GM19023 (cell line): Measurements from ENCODE around the gene KIR3DL3.
"Not testable (repeated sequence)": the region's sequence is repeated elsewhere in the genome, so short reads cannot be mapped to it uniquely, and the experiment has no call there.

ENCODE experiments used
- ATAC-seq: cut with Tn5 transposase; IDR thresholded peaks from one replicate; pipeline ENCODE4 v1.9.1; 2021; ENCODE audit warnings: mild to moderate bottlenecking, moderate library complexity; ENCODE audit not compliant: unreplicated experiment

The KIR3DL3 gene

DNA sequence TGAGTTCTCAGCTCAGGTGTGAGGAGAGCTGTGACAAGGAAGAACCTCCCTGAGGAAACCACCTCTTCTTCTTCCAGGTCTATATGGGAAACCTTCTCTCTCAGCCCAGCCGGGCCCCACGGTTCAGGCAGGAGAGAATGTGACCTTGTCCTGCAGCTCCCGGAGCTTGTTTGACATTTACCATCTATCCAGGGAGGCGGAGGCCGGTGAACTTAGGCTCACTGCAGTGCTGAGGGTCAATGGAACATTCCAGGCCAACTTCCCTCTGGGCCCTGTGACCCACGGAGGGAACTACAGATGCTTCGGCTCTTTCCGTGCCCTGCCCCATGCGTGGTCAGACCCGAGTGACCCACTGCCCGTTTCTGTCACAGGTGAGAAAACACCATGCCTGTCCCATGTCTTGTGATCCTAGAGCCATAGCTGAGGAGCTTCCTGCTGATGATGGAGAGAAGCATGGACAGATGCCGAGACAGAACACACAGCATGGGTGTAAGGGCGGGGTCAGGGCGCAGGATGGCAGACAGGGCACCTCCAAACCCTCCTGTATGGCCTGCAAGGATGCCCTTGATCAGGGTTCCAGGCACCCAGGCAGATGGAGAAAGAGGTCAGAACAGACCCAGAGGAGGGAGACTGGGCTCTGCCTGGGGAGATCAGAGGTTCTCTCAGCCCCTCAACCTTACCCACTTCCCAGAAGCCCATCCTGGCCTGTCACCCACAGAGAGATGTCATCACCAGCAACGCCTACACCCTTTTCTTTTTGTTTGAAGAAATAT is 5.4 kb downstream of the KIR3DL3 start:
- ATAC-seq, result no peak

DNA sequence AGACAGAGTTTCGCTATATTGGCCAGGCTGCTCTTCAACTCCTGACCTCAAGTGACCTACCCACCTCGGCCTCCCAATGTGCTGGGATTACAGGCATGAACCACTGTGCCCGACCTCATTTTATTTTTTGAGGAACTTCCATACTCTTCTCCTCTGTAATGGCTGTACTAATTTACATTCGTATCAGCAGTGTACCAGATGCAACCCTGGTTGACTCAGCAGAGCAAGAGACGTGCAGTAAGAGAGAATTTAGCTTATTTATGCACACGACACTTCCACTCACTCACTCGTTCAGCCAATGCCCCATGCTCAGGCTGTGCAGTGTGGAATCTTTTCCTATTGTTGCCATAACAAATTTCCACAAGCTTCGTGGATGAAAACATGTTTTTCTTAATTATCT is 6.9 kb downstream of the KIR3DL3 start:
- ATAC-seq, result no peak

DNA sequence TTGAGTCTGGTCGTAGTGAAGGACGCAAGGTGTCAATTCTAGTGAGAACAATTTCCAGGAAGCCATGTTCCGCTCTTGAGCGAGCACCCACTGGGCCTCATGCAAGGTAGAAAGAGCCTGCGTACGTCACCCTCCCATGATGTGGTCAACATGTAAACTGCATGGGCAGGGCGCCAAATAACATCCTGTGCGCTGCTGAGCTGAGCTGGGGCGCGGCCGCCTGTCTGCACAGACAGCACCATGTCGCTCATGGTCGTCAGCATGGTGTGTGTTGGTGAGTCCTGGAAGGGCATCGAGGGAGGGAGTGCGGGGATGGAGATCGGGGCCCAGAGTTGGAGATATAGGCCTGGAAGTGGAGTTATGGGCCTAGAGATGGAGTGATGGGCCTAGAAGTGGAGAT is 14.1 kb downstream of the KIR3DL3 start, which contains the start of gene KIR2DL3:
Gene KIR2DL3 (plus strand): TSS at position 208 of the 400 bp plus-strand sequence. CDS start 33 bp downstream, at position 241.
- ATAC-seq, result not testable (repeated sequence)

GRCh38 chr19:54738715-54739114 is 14.5 kb downstream of the KIR3DL3 start:
- no peak for ATAC-seq

- ATAC-seq, result no peak
Observed at GRCh38 chr19:54739587-54740497, 15.6 kb downstream of the KIR3DL3 start.

DNA sequence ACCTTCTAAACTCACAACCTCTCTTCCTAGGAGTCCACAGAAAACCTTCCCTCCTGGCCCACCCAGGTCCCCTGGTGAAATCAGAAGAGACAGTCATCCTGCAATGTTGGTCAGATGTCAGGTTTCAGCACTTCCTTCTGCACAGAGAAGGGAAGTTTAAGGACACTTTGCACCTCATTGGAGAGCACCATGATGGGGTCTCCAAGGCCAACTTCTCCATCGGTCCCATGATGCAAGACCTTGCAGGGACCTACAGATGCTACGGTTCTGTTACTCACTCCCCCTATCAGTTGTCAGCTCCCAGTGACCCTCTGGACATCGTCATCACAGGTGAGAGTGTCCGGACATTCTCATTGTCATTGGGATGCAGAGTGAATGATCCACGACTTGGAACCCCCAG is 17.7 kb downstream of the KIR3DL3 start:
- ATAC-seq, result not testable (repeated sequence)

GRCh38 chr19:54744080-54744479 is 19.8 kb downstream of the KIR3DL3 start:
- ATAC-seq, result not testable (repeated sequence)

DNA sequence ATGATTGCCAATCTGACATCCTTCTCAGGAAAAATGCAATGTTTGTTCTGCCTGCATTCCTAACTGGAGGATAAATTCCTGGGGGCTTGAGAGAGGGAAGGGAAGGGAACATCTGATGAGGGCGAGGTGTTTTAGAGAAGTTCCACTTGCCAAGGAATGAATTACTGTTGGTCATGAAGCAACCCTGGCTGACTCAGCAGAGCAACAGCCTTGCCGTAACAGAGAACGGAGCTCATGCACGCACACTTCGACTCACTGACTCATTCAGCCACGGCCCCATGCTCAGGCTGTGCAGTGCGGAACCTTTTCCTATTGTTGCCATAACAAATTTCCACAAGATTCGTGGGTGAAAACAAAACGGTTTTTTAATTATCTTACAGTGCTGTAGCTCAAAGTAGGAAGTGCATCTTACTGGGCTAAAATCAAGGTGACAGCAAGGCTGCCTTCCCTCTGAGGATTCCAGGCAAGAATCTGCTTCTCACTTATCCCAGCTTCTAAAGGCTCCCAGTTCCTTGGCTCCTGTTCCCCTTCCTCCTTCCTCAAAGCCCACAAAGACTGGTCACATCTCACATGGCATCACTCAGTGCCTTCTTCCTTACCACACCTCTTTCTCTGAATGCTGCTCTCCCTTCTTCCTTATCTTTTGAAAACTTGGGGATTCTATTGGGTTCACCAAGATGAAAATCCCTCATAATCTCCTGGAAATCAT is 23.5 kb downstream of the KIR3DL3 start:
- not testable (repeated sequence) for ATAC-seq

GRCh38 chr19:54750276-54750675 is 26.0 kb downstream of the KIR3DL3 start:
- not testable (repeated sequence) for ATAC-seq

DNA sequence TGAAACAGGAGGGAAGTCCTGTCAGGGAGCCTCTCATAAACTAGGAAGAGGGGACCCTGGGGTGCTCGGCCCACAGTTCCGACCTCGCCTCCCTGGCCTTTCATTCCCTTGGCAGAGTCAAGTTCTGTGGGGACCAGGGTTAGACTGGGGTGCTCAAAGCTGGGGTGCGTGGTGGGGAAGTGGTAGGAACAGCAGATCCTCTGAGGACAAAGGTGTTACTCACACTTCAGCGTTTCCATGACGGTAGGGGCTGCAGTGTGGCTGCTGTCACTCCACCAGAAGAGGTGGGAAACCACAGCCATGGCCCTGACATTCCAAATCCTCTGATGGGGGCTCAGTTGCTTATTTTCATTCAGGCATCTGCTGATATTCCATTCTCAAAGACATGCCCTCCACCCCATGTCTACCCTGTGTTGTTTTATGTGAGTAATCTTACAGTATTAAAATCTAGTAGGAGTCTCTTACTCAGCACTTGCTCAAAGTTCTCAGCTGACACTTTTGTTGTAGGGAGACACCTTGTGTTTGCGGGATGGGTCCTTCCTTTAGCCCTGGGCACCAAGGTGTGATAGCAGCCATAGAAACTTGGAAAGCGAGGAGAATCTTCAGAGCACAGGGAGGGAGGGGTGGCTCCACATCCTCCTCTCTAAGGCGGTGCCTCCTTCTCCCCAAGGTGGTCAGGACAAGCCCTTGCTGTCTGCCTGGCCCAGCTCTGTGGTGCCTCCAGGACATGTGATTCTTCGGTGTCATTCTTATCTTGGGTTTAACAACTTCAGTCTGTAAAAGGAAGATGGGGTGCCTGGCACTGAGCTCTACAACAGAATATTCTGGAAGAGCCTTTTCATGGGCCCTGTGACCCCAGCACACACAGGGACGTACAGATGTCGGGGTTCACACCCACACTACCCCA is 32.2 kb downstream of the KIR3DL3 start:
- not testable (repeated sequence) for ATAC-seq

GRCh38 chr19:54758577-54758976 is 34.3 kb downstream of the KIR3DL3 start:
- ATAC-seq, result not testable (repeated sequence)

- ATAC-seq, result not testable (repeated sequence)
Observed at GRCh38 chr19:54764219-54764618, 40.0 kb downstream of the KIR3DL3 start.

DNA sequence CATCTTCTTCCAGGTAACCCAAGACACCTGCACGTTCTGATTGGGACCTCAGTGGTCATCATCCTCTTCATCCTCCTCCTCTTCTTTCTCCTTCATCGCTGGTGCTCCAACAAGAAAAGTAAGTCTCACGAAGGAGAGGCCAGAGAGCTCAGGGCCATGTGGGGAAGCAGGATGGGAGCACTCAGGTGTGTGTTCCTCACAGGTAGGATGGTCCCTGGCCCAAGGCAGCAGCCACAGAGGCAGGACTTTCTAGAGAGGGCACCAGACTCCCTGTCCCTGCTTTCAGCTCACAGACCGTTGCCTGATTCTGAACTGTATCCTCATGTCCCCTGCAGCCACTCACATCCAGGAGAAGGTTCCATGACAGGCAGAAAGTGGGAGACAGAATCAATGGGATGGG is 42.2 kb downstream of the KIR3DL3 start:
- not testable (repeated sequence) for ATAC-seq

DNA sequence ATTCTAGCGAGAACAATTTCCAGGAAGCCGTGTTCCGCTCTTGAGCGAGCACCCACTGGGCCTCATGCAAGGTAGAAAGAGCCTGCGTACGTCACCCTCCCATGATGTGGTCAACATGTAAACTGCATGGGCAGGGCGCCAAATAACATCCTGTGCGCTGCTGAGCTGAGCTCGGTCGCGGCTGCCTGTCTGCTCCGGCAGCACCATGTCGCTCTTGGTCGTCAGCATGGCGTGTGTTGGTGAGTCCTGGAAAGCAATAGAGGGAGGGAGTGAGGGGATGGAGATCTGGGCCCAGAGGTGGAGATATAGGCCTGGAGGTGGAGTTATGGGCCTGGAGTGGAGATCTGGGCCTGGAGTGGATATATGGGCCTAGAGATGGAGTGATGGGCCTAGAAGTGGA is 45.4 kb downstream of the KIR3DL3 start, which contains the start of gene KIR2DL1:
Gene KIR2DL1 (plus strand): TSS at position 148 of the 400 bp plus-strand sequence. CDS start 58 bp downstream, at position 206.
- not testable (repeated sequence) for ATAC-seq

GRCh38 chr19:54770511-54770910 is 46.3 kb downstream of the KIR3DL3 start:
- not testable (repeated sequence) for ATAC-seq

DNA sequence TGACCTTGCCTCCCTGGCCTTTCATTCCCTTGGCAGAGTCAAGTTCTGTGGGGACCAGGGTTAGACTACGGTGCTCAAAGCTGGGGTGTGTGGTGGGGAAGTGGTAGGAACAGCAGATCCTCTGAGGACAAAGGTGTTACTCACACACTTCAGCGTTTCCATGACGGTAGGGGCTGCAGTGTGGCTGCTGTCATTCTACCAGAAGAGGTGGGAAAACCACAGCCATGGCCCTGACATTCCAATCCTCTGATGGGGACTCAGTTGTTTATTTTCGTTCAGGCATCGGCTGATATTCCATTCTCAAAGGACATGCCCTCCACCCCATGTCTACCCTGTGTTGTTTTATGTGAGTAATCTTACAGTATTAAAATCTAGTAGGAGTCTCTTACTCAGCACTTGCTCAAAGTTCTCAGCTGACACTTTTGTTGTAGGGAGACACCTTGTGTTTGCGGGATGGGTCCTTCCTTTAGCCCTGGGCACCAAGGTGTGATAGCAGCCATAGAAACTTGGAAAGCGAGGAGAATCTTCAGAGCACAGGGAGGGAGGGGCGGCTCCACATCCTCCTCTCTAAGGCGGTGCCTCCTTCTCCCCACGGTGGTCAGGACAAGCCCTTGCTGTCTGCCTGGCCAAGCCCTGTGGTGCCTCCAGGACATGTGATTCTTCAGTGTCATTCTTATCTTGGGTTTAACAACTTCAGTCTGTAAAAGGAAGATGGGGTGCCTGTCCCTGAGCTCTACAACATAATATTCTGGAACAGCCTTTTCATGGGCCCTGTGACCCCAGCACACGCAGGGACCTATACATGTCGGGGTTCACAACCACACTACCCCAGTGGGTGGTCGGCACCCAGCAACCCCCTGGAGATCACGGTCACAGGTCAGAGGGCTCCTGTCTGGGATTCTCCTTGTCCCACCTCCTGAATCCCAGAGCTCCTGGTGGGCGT is 47.0 kb downstream of the KIR3DL3 start:
- ATAC-seq, result not testable (repeated sequence)

DNA sequence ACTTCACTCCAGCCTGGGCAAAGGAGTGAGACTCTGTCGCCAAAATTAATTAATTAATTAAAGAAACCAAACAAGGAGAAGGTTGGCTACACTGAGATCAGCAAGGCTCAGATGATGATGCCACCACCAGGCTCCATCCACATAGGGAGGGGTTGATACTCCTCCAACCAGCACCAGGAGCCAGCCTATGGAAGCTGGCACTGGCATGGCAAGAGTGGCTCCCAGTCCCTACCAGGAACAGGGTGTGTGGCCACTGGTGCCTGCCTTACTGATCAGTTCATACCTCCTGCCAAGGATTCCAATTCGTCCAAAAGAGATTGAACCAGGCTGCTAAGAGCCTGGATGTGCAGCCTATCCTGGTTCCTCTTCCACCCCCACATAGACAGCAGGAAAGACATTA is 48.4 kb downstream of the KIR3DL3 start:
- ATAC-seq, result not testable (repeated sequence)

DNA sequence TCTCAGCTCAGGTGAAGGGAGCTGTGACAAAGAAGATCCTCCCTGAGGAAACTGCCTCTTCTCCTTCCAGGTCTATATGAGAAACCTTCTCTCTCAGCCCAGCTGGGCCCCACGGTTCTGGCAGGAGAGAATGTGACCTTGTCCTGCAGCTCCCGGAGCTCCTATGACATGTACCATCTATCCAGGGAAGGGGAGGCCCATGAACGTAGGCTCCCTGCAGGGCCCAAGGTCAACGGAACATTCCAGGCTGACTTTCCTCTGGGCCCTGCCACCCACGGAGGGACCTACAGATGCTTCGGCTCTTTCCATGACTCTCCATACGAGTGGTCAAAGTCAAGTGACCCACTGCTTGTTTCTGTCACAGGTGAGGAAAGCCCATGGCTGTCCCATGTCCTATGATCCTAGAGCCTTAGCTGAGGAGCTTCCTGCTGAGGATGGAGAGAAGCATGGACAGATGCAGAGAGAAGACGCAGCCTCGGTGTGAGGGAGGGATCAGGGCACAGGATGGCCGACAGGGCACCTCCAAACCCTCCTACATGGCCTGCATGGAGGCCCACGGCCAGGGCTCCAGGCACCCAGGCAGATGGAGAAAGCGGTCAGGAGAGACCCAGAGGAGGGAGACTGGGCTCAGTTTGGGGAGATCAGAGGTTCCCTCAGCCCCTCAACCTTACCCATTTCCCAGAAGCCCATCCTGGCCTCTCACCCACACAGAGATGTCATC is 51.0 kb downstream of the KIR3DL3 start:
- ATAC-seq, result not testable (repeated sequence)
